RCC 7860 (cell line): ENCODE measurements around the gene SIRT6.
"Not testable (repeated sequence)": the region's sequence is repeated elsewhere in the genome, so short reads cannot be mapped to it uniquely, and the experiment has no call there.

ENCODE experiments used
- DNase-seq: peaks from one replicate; pipeline ENCODE4 v3.0.0-alpha.2; 2015; ENCODE audit warnings: low spot score
- FAIRE-seq: peaks from 2 replicates; lab custom pipeline; 2012; peaks lifted over from hg19 to GRCh38; lab: Jason Lieb, UNC

The SIRT6 gene

DNA sequence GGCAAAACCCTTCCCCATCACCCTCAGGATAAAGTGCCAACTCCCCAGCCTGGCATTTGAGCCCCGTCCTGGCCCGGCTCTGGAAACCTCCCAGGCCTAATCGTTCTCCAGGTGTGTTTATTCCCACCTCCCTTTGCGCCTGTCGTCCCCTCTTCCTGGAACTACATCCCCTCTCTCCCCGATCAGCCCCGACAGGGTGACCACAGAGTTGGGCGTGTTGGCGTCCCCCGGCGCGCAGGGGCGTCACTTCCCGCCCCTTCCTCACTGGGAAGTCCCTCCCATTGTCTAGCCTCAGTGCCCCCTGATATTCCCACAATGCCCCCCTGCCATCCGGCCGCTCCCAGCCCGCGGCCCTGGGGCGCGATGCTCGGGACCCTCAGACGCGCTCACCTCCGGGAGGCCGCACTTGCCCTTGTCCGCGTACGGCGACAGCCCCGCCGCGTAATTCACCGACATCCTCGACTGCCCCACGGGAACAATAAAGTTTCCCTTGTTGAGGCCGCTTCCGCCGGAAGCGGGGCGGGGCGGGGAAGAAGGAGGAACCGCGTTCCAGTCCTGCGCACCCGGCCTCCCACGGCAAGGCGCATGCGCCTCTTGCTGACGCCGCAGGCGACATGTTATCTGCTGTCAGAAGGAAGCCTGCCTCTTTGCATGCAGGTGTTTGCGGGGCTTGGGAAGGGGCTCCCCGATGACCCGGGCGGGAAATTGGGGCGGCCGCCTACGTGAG is at the start of gene SIRT6, which contains the start of gene ANKRD24:
Gene SIRT6 (minus strand): TSS at position 480 of the 727 bp plus-strand sequence. CDS start 24 bp downstream, at position 456.
Gene ANKRD24 (plus strand): TSS at position 606 of the 727 bp plus-strand sequence. CDS start 3,737 bp downstream, outside the sequence.
- FAIRE-seq: peak; percentile 16
- DNase-seq: peak; percentile 81

- DNase-seq, FAIRE-seq: not testable (repeated sequence)
Measured at GRCh38 chr19:4232139-4232538, 49.8 kb upstream of the SIRT6 start.

- DNase-seq, FAIRE-seq: not testable (repeated sequence)
Measured at GRCh38 chr19:4231521-4231920, 49.2 kb upstream of the SIRT6 start.

- not testable (repeated sequence) for FAIRE-seq
Measured at GRCh38 chr19:4230237-4230636, 47.9 kb upstream of the SIRT6 start.

GRCh38 chr19:4229179-4229931 is 47.0 kb upstream of the SIRT6 start, which contains the start of gene EBI3:
Gene EBI3, plus strand, starts transcription at chr19:4229523. Its CDS starts 28 bp downstream, at chr19:4229551.
- no peak for FAIRE-seq

More at GRCh38 chr19:4230237-4230636, 47.9 kb upstream of the SIRT6 start:
- not testable (repeated sequence) for DNase-seq

DNA sequence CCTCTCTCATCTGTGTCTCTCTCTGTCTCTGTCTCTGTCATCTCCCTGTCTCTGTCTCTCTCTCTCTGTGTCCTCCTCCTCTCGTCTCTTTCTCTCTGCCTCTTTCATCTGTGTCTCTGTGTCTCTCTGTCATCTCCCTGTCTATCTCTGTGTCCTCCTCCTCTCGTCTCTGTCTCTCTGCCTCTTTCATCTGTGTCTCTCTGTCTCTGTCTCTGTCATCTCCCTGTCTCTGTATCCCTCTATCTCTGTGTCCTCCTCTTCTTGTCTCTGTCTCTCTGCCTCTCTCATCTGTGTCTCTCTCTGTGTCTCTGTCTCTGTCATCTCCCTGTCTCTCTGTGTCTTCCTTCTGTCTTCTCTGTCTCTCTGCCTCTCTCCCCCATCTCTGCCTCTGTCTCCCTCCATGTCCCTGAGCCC is 46.4 kb upstream of the SIRT6 start:
- no peak for FAIRE-seq
- DNase-seq: no peak

More at GRCh38 chr19:4229179-4229931, 47.0 kb upstream of the SIRT6 start, which contains the start of gene EBI3:
- DNase-seq: peak; percentile 54

GRCh38 chr19:4227771-4228170 is 45.4 kb upstream of the SIRT6 start:
- FAIRE-seq (no peak), DNase-seq (no peak)

DNA sequence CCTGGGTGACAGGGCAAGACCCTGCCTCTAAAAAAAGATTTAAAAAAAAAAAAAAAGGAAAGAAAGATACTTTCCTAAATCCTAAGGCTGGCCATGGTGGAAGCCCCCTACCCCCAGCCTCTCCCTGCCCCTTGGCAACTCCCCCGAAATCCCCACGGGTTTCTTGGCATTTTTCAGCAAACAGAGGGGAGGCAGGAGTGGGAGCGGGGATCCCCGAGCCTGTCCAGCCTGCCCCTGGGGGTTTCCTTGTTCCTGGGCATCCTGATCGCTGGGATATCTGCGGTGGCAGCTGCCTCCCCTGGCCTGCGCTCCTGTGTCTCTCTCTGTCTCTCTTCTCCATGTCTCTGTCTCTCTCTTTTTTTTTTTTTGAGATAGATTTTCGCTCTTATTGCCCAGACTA is 43.5 kb upstream of the SIRT6 start:
- no peak for DNase-seq
- no peak for FAIRE-seq

- no peak for DNase-seq
- no peak for FAIRE-seq
Measured at GRCh38 chr19:4224470-4224869, 42.1 kb upstream of the SIRT6 start.

DNA sequence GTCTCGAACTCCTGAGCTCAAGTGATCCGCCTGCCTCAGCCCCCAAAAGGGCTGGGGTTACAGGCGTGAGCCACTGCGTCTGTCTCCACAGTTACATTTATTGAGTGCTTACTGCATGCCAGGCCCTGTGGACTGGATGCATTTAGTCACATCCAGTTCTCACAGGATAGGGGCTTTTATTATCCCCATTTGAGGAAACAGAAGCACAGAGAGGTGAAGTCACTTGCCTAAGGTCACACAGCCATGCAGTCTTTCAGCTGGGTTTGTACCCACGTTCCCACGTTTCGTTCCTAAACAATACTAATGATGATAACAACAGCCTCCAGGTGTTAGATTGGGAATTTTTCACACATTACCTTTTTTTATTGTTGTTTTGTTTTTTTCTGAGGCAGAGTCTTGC is 37.8 kb upstream of the SIRT6 start:
- DNase-seq (no peak), FAIRE-seq (no peak)

DNA sequence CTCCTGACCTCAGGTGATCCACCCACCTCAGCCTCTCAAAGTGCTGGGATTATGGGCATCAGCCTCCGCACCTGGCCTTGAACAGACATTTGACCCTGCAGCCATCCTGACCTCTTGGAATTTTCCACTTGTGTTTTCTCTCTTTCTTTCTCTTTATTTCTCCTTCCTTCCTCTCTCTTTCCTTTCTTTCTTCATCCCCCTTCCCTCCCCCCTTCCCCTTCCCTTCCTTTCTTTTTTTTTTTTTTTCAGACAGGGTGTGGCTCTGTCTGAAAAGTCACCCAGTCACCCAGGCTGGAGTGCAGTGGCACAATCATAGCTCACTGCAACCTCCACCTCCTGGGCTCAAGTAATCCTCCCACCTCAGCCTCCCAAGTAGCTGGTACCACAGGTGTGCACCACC is 36.2 kb upstream of the SIRT6 start:
- not testable (repeated sequence) for DNase-seq, FAIRE-seq

DNA sequence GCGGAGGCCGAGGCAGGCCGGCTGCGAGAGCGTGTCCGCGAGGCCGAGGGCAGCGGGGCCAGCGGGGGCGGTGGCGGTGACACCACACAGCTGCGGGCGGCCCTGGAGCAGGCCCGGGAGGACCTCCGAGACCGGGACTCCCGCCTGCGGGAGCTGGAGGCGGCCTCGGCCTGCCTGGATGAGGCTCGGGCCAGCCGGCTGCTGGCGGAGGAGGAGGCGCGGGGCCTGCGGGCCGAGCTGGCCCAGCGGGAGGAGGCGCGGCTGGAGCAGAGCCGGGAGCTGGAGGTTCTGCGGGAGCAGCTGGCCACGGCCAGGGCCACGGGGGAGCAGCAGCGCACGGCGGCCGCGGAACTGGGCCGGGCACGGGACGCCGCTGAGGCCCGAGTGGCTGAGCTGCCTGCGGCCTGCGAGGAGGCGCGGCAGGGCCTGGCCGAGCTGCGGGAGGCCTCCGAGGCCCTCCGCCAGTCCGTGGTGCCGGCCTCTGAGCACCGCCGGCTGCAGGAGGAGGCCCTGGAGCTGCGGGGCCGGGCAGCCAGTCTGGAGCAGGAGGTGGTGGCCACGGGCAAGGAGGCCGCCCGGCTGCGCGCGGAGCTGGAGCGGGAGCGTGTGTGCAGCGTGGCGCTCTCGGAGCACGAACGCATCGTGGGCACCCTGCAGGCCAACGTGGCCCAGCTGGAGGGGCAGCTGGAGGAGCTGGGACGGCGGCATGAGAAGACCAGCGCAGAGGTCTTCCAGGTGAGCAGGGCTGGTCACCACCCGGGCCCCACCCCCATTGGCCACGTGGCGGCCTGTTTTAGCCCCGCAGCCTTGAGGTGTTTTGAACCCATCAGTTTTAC is 35.3 kb upstream of the SIRT6 start:
- DNase-seq (no peak), FAIRE-seq (no peak)

DNA sequence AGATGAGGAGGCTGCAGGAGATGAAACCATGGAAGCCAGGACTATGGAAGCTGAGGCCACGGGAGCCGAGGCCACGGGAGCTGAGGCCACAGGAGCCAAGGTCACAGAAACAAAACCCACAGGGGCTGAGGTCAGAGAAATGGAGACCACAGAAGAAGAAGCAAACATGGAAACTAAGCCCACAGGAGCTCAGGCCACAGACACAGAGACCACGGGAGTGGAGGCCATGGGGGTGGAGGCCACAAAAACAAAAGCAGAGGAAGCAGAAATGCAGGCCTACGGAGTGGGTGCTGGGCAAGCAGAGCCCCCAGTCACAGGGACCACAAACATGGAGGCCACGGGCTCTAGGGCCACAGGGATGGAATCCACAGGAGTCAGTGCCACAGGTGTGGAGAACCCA is 34.5 kb upstream of the SIRT6 start:
- no peak for DNase-seq
- FAIRE-seq: no peak

GRCh38 chr19:4215807-4216206 is 33.4 kb upstream of the SIRT6 start:
- no peak for FAIRE-seq
- no peak for DNase-seq

- DNase-seq: no peak
- FAIRE-seq: no peak
Measured at GRCh38 chr19:4213116-4213515, 30.8 kb upstream of the SIRT6 start.

GRCh38 chr19:4210166-4210731 is 27.9 kb upstream of the SIRT6 start:
- FAIRE-seq: no peak
- no peak for DNase-seq

DNA sequence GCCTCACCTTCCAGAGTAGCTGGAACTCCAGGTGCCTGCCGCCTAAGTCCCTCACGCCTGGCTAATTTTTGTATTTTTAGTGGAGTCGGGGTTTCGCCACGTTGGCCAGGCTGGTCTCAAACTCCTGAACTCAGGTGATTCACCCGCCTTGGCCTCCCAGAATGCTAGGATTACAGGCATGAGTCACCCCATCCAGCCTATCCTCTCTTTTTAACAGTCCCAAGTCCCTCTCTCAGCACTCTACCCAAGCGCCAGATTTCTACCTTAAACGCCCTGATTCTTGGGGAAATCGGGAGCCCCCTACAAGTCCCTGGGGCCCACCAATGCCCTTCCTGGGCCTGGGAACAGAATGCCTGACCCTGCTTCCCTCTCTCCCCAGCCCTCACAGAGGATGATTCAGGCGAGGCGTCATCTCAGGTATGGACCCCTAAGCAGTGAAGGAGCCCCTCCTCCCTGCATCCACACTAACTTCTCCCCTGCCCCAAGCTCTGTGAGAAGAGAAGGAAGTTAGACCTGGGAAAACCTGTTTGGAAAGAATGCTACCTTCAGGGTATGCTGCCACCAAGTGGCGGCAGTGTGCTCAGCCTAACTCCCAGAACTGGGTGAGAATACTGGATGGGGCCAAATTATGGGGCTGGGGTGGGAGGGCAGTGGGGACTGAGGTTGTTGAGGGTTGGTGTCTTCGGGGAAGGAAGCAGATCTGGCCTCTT is 26.2 kb upstream of the SIRT6 start:
- DNase-seq: peak; percentile 53
- FAIRE-seq: no peak

DNA sequence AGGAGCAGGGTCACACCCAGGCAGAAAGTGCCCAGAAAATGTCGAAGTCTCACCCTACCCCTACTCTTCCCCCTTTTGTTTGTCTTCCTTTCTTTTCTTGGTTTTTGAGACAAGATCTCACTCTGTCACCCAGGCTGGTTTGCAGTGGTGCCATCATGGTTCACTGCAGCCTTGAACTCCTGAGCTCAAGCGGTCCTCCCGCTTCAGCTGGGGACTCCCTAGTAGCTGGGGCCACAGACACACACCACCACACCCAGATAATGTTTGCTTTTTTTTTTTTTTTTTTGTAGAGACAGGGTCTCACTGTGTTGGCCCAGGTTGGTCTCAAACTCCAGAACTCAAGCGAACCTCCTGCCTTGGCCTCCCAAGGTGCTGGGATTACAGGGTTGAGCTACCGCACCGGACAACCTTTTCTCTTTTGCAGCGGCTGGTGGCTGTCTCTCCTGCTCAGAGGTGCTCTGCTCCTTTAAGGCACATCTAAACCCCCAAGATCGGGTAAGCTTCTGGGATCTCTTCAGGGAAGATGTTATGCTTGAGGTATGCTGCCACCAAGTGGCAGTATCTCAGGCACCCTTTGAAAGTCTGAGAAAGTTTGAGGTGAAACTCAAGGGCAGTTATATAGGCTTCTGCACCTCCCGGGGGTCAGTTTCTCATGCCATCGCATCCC is 24.6 kb upstream of the SIRT6 start:
- peak; percentile 39 for DNase-seq
- FAIRE-seq: no peak

DNA sequence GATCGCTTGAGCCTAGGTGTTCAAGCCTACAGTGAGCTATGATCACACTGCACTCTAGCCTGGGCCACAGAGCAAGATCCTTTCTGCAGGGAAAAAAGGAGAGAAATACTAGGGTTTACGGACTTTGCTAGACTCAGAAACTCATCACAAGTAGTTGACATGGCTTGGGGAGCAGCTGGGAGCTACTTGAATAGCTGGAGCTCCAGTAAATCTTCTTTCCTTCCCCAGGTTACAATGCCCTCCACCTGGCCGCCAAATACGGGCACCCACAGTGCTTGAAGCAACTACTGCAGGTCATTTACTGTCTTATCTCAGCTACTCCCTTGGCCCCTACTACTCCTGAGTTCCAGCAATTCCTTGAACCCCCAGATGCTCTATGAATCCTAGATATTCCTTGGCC is 19.4 kb upstream of the SIRT6 start:
- DNase-seq: no peak
- FAIRE-seq: no peak
